ENCODE results near the gene STK11.
A peak's percentile ranks its signal among the peaks of the same experiment; 100 is the strongest.

STK11 gene

DNA sequence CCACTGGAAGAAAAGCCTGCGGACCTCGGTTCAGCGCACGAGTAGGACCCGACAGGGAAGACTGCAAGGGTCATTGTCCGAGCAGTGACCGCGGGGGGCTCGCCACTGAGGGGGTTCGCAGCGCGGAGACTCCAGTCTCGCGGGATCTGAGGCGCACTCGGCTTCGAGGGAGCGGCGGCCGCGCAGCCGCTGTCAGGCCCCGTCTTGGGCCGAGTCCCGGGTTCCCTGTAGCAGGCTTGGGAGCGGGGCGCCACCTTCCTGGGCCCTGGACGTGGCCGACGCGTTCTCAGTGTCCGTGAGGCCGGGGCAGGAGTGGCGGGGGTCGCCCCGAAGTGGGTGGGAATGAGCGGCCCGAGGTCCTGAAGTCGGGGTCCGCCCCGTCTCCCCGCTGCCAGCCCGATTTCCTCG, 69.3 kb downstream of the STK11 start:
- Histone ChIP-seq H2AFZ (ENCODE audit: low read length) (no peak overlapping the region), H3K9ac (ENCODE audit: low read depth, low read length, poor library complexity) (peak overlapping the region; percentile 82), H3K18ac (ENCODE audit: low read length) (peak overlapping the region; percentile 83), H2BK120ac (ENCODE audit: low read depth, low read length) (no peak overlapping the region), H3K4me2 (ENCODE audit: insufficient read depth, low read length, poor library complexity, severe bottlenecking) (peak overlapping the region; percentile 60), H2BK12ac (ENCODE audit: low read length) (no peak overlapping the region), H3K4me3 (ENCODE audit: low read length in 2 of 2) (peak overlapping the region; percentile 71 to 77), H3K23ac (ENCODE audit: low read depth, low read length, poor library complexity) (peak overlapping the region; percentile 99), H2BK5ac (ENCODE audit: low read length) (peak overlapping the region; percentile 99), H3K4ac (ENCODE audit: low read length) (no peak overlapping the region), H3K27me3 (ENCODE audit: control insufficient read depth in 3 of 3, insufficient read depth in 3 of 3, low read depth in 1 of 3, low read length in 3 of 3) (no peaks in the 10 kb centered on the region), H3K36me3 (replicated peaks in 1 of 2; ENCODE audit: control insufficient read depth in 2 of 2, insufficient read depth in 2 of 2, low read length in 2 of 2) (peaks cover 51 to 77% of the 10 kb centered on the region in 2 donors), H3K27ac (replicated peaks; ENCODE audit: low read length) (peak overlapping the region; percentile 100), H2BK15ac (ENCODE audit: low read length) (peak overlapping the region; percentile 51), H3K9me3 (replicated peaks in 1 of 2; ENCODE audit: control insufficient read depth in 2 of 2, insufficient read depth in 1 of 2, low read depth in 1 of 2, low read length in 2 of 2) (no peaks in the 10 kb centered on the region), H2AK5ac (ENCODE audit: low read depth, low read length) (peak overlapping the region; percentile 82), H3K4me1 (ENCODE audit: control insufficient read depth in 2 of 2, insufficient read depth in 1 of 2, low read depth in 1 of 2, low read length in 2 of 2) (peaks cover 22 to 27% of the 10 kb centered on the region in 2 donors), H4K8ac (ENCODE audit: low read depth, low read length) (no peak overlapping the region), H4K91ac (ENCODE audit: low read depth, low read length, poor library complexity) (peak overlapping the region; percentile 54), H3K14ac (ENCODE audit: low read length) (no peak overlapping the region), H3K79me1 (ENCODE audit: low read depth, low read length) (peaks cover 18% of the 10 kb centered on the region)
- no CpG with 5 or more reads among the region's 44 CpGs for WGBS, 2 donors (ENCODE audit: extremely low coverage in 2 of 2, insufficient read length in 2 of 2, insufficient replicate concordance in 1 of 2)
- DNase-seq (ENCODE audit: low spot score) = no peak

DNA sequence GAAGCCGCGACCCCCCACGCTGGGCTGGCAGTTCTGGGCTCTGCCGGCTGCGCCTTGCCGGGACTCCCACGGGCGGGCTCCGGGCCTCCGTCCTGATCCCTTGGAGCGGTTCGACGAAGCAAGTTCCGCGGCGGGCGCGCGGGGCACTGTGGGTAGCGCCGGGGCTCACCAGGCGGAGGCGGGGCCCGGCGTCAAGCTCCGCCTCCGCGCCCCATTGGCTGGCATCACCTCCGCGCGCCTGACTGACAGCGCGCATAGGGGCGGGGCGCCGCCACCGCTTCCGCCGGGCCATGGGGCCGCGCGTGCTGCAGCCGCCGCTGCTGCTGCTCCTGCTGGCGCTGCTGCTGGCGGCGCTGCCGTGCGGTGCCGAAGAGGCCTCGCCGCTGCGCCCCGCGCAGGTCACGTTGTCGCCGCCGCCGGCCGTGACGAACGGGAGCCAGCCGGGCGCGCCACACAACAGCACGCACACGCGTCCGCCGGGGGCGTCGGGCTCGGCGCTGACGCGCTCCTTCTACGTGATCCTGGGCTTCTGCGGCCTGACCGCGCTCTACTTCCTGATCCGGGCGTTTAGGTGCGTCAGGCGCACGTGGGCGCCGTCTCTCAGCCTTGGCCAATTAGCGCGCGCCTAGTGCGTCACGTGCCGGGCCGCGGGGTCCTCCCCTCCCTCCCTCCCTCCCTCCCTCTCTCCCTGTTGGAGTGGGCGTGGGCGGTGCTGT, 69.8 kb downstream of the STK11 start, which contains the start of gene FAM174C:
FAM174C (plus strand) TSS at position 271 of the 716 bp plus-strand sequence; CDS start at position 291, 20 bp downstream.
- Histone ChIP-seq H3K27ac (replicated peaks; ENCODE audit: low read length) (peak within 1 kb of the TSS; percentile 100), H3K4me2 (ENCODE audit: insufficient read depth, low read length, poor library complexity, severe bottlenecking) (peak within 1 kb of the TSS; percentile 95), H2AK5ac (ENCODE audit: low read depth, low read length) (peak within 1 kb of the TSS; percentile 98), H3K4ac (ENCODE audit: low read length) (peak within 1 kb of the TSS; percentile 97), H3K4me1 (ENCODE audit: control insufficient read depth in 2 of 2, insufficient read depth in 1 of 2, low read depth in 1 of 2, low read length in 2 of 2) (peaks cover 19 to 22% of the 10 kb centered on the region in 2 donors), H3K9ac (ENCODE audit: low read depth, low read length, poor library complexity) (peak within 1 kb of the TSS; percentile 100), H3K79me1 (ENCODE audit: low read depth, low read length) (peaks cover 16% of the 10 kb centered on the region), H4K8ac (ENCODE audit: low read depth, low read length) (peak within 1 kb of the TSS; percentile 75), H2BK15ac (ENCODE audit: low read length) (peak within 1 kb of the TSS; percentile 98), H2BK120ac (ENCODE audit: low read depth, low read length) (no peak within 1 kb of the TSS), H3K36me3 (replicated peaks in 1 of 2; ENCODE audit: control insufficient read depth in 2 of 2, insufficient read depth in 2 of 2, low read length in 2 of 2) (peaks cover 53 to 72% of the 10 kb centered on the region in 2 donors), H3K14ac (ENCODE audit: low read length) (peak within 1 kb of the TSS; percentile 90), H3K18ac (ENCODE audit: low read length) (peak within 1 kb of the TSS; percentile 99), H3K9me3 (replicated peaks in 1 of 2; ENCODE audit: control insufficient read depth in 2 of 2, insufficient read depth in 1 of 2, low read depth in 1 of 2, low read length in 2 of 2) (no peaks in the 10 kb centered on the region), H2BK12ac (ENCODE audit: low read length) (peak within 1 kb of the TSS; percentile 93), H2AFZ (ENCODE audit: low read length) (peak within 1 kb of the TSS; percentile 87), H3K27me3 (ENCODE audit: control insufficient read depth in 3 of 3, insufficient read depth in 3 of 3, low read depth in 1 of 3, low read length in 3 of 3) (no peaks in the 10 kb centered on the region), H3K23ac (ENCODE audit: low read depth, low read length, poor library complexity) (peak within 1 kb of the TSS; percentile 99), H2BK5ac (ENCODE audit: low read length) (peak within 1 kb of the TSS; percentile 99), H4K91ac (ENCODE audit: low read depth, low read length, poor library complexity) (peak within 1 kb of the TSS; percentile 99), H3K4me3 (ENCODE audit: low read length in 2 of 2) (peak within 1 kb of the TSS; percentile 77 to 96)
- peak; percentile 93 for DNase-seq (ENCODE audit: low spot score)
- no CpG with 5 or more reads among the region's 98 CpGs for WGBS, 2 donors (ENCODE audit: extremely low coverage in 2 of 2, insufficient read length in 2 of 2, insufficient replicate concordance in 1 of 2)

DNA sequence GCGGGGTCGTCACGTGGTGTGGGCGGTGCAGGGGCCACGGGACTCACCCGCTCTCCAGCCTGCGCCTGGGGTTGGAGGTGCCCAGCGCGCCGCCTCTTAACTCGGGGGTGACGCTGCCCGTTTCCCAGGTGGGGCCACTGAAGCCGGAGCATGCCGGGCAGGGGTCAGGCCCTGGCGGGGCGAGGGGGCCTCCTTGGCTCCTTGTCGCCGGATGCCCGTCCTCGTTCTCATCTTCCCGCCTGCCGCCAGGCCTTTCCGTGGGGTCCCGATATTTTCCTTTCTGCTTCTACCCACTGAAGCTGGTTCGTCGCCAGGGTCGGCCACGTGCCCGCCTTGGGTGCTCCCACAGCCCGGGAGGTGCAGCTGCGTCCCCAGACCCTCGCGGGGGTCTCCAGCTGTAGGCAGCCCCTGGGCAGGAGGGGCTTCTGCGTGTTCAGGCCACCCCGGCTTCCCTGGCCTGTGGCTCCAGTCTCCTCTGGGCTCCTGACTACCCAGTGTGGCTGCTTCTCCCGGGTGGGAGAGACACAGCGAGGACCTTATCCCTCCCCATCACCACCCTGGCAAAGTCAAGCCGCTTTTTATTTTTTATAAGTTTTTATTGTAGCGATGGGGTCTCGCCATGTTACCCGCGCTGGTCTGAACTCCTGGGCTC, 70.5 kb downstream of the STK11 start:
- peak overlapping the region; percentile 97 for H3K4ac ChIP-seq (ENCODE audit: low read length)
- H3K23ac ChIP-seq (ENCODE audit: low read depth, low read length, poor library complexity) = peak overlapping the region; percentile 99
- peak overlapping the region; percentile 94 for H3K9ac ChIP-seq (ENCODE audit: low read depth, low read length, poor library complexity)
- H3K14ac ChIP-seq (ENCODE audit: low read length) = peak overlapping the region; percentile 84
- H3K18ac ChIP-seq (ENCODE audit: low read length) = peak overlapping the region; percentile 94
- H2AK5ac ChIP-seq (ENCODE audit: low read depth, low read length) = peak overlapping the region; percentile 98
- DNase-seq (ENCODE audit: low spot score) = no peak
- H2AFZ ChIP-seq (ENCODE audit: low read length) = peak overlapping the region; percentile 87
- H3K4me1 ChIP-seq (ENCODE audit: control insufficient read depth in 2 of 2, insufficient read depth in 1 of 2, low read depth in 1 of 2, low read length in 2 of 2) = peaks cover 15 to 16% of the 10 kb centered on the region in 2 donors
- H2BK5ac ChIP-seq (ENCODE audit: low read length) = peak overlapping the region; percentile 91
- peak overlapping the region; percentile 77 for H3K27ac ChIP-seq (replicated peaks; ENCODE audit: low read length)
- H3K36me3 ChIP-seq (replicated peaks in 1 of 2; ENCODE audit: control insufficient read depth in 2 of 2, insufficient read depth in 2 of 2, low read length in 2 of 2) = peaks cover 48 to 65% of the 10 kb centered on the region in 2 donors
- H3K4me3 ChIP-seq (ENCODE audit: low read length in 2 of 2) = peak overlapping the region; percentile 77 to 84
- no peaks in the 10 kb centered on the region for H3K9me3 ChIP-seq (replicated peaks in 1 of 2; ENCODE audit: control insufficient read depth in 2 of 2, insufficient read depth in 1 of 2, low read depth in 1 of 2, low read length in 2 of 2)
- H4K8ac ChIP-seq (ENCODE audit: low read depth, low read length) = peak overlapping the region; percentile 72
- peaks cover 15% of the 10 kb centered on the region for H3K79me1 ChIP-seq (ENCODE audit: low read depth, low read length)
- H2BK12ac ChIP-seq (ENCODE audit: low read length) = peak overlapping the region; percentile 93
- H2BK120ac ChIP-seq (ENCODE audit: low read depth, low read length) = no peak overlapping the region
- H3K4me2 ChIP-seq (ENCODE audit: insufficient read depth, low read length, poor library complexity, severe bottlenecking) = peak overlapping the region; percentile 85
- H4K91ac ChIP-seq (ENCODE audit: low read depth, low read length, poor library complexity) = no peak overlapping the region
- no CpG with 5 or more reads among the region's 43 CpGs for WGBS, 2 donors (ENCODE audit: extremely low coverage in 2 of 2, insufficient read length in 2 of 2, insufficient replicate concordance in 1 of 2)
- peak overlapping the region; percentile 98 for H2BK15ac ChIP-seq (ENCODE audit: low read length)
- no peaks in the 10 kb centered on the region for H3K27me3 ChIP-seq (ENCODE audit: control insufficient read depth in 3 of 3, insufficient read depth in 3 of 3, low read depth in 1 of 3, low read length in 3 of 3)

DNA sequence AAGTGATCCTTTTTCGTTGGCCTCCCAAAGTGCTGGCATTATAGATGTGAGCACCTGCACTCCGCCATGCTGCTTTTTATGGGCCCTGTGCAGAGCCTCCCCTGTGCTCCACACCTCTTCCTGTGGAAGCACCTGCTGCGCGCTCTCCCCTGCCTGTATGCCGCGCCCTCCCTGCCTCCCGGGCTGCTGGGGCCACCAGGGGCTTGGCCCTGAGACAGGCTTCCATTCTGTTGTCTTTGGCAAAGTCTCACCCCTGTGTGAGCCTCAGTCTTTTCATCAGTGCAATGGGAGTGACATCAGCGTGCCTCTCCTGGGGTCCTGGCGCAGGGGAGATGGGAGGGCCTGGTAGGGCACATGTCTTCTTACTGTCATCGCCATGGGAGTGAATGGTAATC, 71.0 kb downstream of the STK11 start:
- no peak overlapping the region for H3K14ac ChIP-seq (ENCODE audit: low read length)
- no peak overlapping the region for H4K91ac ChIP-seq (ENCODE audit: low read depth, low read length, poor library complexity)
- no peaks in the 10 kb centered on the region for H3K27me3 ChIP-seq (ENCODE audit: control insufficient read depth in 3 of 3, insufficient read depth in 3 of 3, low read depth in 1 of 3, low read length in 3 of 3)
- H3K9ac ChIP-seq (ENCODE audit: low read depth, low read length, poor library complexity) = no peak overlapping the region
- H2AK5ac ChIP-seq (ENCODE audit: low read depth, low read length) = peak overlapping the region; percentile 98
- no peak for DNase-seq (ENCODE audit: low spot score)
- peak overlapping the region; percentile 11 for H3K18ac ChIP-seq (ENCODE audit: low read length)
- H3K4ac ChIP-seq (ENCODE audit: low read length) = no peak overlapping the region
- peaks cover 12% of the 10 kb centered on the region for H3K79me1 ChIP-seq (ENCODE audit: low read depth, low read length)
- peak overlapping the region; percentile 21 for H3K23ac ChIP-seq (ENCODE audit: low read depth, low read length, poor library complexity)
- WGBS, 2 donors (ENCODE audit: extremely low coverage in 2 of 2, insufficient read length in 2 of 2, insufficient replicate concordance in 1 of 2) = no CpG with 5 or more reads among the region's 10 CpGs
- H4K8ac ChIP-seq (ENCODE audit: low read depth, low read length) = no peak overlapping the region
- H3K4me1 ChIP-seq (ENCODE audit: control insufficient read depth in 2 of 2, insufficient read depth in 1 of 2, low read depth in 1 of 2, low read length in 2 of 2) = peaks cover 14% of the 10 kb centered on the region in 2 donors
- peak overlapping the region; percentile 85 for H3K4me2 ChIP-seq (ENCODE audit: insufficient read depth, low read length, poor library complexity, severe bottlenecking)
- peak overlapping the region; percentile 98 for H2BK15ac ChIP-seq (ENCODE audit: low read length)
- H2BK120ac ChIP-seq (ENCODE audit: low read depth, low read length) = no peak overlapping the region
- peaks cover 43 to 60% of the 10 kb centered on the region in 2 donors for H3K36me3 ChIP-seq (replicated peaks in 1 of 2; ENCODE audit: control insufficient read depth in 2 of 2, insufficient read depth in 2 of 2, low read length in 2 of 2)
- H3K4me3 ChIP-seq (ENCODE audit: low read length in 2 of 2) = peak overlapping the region in 1 of 2 donors; percentile 77
- no peak overlapping the region for H2AFZ ChIP-seq (ENCODE audit: low read length)
- no peaks in the 10 kb centered on the region for H3K9me3 ChIP-seq (replicated peaks in 1 of 2; ENCODE audit: control insufficient read depth in 2 of 2, insufficient read depth in 1 of 2, low read depth in 1 of 2, low read length in 2 of 2)
- H2BK5ac ChIP-seq (ENCODE audit: low read length) = no peak overlapping the region
- H2BK12ac ChIP-seq (ENCODE audit: low read length) = no peak overlapping the region
- H3K27ac ChIP-seq (replicated peaks; ENCODE audit: low read length) = no peak overlapping the region

Measured in neuronal stem cell (in vitro differentiated cells).